Astrocyte (in vitro differentiated cells and primary cell): ENCODE measurements around the gene CNTNAP2.

Experiments used
- CTCF ChIP-seq: IDR thresholded peaks from 2 replicates; pipeline ENCODE4 v1.5.1; 2011; ENCODE audit warnings: low read depth, mild to moderate bottlenecking, inconsistent platforms, low read length, moderate library complexity; ENCODE audit not compliant: insufficient read depth
- EZH2 ChIP-seq: IDR thresholded peaks from 2 replicates; pipeline ENCODE4 v1.6.1; 2012; ENCODE audit warnings: mild to moderate bottlenecking, low read length, inconsistent platforms; ENCODE audit not compliant: insufficient read depth

- TF ChIP-seq CTCF: no peak
- TF ChIP-seq EZH2: no peak
Measured at GRCh38 chr7:148374396-148375259, 2258.0 kb downstream of the CNTNAP2 start.
